ENCODE results near the gene ZNF543.
A peak's percentile ranks its signal among the peaks of the same experiment; 100 is the strongest.

ZNF543 gene

GRCh38 chr19:57348136-57348535 lies 27.9 kb downstream of the ZNF543 start:
- TF ChIP-seq, protein P1, sequence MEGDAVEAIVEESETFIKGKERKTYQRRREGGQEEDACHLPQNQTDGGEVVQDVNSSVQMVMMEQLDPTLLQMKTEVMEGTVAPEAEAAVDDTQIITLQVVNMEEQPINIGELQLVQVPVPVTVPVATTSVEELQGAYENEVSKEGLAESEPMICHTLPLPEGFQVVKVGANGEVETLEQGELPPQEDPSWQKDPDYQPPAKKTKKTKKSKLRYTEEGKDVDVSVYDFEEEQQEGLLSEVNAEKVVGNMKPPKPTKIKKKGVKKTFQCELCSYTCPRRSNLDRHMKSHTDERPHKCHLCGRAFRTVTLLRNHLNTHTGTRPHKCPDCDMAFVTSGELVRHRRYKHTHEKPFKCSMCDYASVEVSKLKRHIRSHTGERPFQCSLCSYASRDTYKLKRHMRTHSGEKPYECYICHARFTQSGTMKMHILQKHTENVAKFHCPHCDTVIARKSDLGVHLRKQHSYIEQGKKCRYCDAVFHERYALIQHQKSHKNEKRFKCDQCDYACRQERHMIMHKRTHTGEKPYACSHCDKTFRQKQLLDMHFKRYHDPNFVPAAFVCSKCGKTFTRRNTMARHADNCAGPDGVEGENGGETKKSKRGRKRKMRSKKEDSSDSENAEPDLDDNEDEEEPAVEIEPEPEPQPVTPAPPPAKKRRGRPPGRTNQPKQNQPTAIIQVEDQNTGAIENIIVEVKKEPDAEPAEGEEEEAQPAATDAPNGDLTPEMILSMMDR (IDR thresholded peaks at IDR 0.05; ENCODE audit: extremely low read depth, missing control alignments) = no peak

GRCh38 chr19:57350877-57351805 lies 30.9 kb downstream of the ZNF543 start, which contains the start of gene ZNF304:
Gene ZNF304, plus strand, starts transcription at chr19:57351271. Its CDS starts 394 bp downstream, at chr19:57351665.
- DNase-seq (ENCODE audit: low spot score) = peak; percentile 89
- TF ChIP-seq, protein P1 (IDR thresholded peaks at IDR 0.05; ENCODE audit: extremely low read depth, missing control alignments) = no peak

More at GRCh38 chr19:57348136-57348535, 27.9 kb downstream of the ZNF543 start:
- DNase-seq (ENCODE audit: low spot score) = no peak

GRCh38 chr19:57351867-57352266 lies 31.6 kb downstream of the ZNF543 start:
- DNase-seq (ENCODE audit: low spot score) = no peak
- TF ChIP-seq, protein P1 (IDR thresholded peaks at IDR 0.05; ENCODE audit: extremely low read depth, missing control alignments) = peak; percentile 3

GRCh38 chr19:57355916-57356315 lies 35.6 kb downstream of the ZNF543 start:
- DNase-seq (ENCODE audit: low spot score) = no peak
- TF ChIP-seq, protein P1 (IDR thresholded peaks at IDR 0.05; ENCODE audit: extremely low read depth, missing control alignments) = no peak

DNA sequence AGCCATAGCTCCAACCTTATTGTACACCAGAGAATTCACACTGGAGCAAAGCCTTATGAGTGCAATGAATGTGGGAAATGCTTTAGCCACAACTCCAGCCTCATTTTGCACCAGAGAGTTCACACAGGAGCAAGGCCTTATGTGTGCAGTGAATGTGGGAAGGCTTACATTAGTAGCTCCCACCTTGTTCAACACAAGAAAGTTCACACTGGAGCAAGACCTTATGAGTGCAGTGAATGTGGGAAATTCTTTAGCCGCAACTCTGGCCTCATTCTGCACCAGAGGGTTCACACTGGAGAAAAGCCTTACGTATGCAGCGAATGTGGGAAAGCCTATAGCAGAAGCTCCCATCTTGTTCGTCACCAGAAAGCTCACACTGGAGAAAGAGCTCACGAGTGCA lies 37.1 kb downstream of the ZNF543 start:
- TF ChIP-seq, protein P1 (IDR thresholded peaks at IDR 0.05; ENCODE audit: extremely low read depth, missing control alignments) = no peak
- no peak for DNase-seq (ENCODE audit: low spot score)

GRCh38 chr19:57359300-57359699 lies 39.0 kb downstream of the ZNF543 start:
- DNase-seq (ENCODE audit: low spot score) = no peak
- TF ChIP-seq, protein P1 (IDR thresholded peaks at IDR 0.05; ENCODE audit: extremely low read depth, missing control alignments) = no peak

DNA sequence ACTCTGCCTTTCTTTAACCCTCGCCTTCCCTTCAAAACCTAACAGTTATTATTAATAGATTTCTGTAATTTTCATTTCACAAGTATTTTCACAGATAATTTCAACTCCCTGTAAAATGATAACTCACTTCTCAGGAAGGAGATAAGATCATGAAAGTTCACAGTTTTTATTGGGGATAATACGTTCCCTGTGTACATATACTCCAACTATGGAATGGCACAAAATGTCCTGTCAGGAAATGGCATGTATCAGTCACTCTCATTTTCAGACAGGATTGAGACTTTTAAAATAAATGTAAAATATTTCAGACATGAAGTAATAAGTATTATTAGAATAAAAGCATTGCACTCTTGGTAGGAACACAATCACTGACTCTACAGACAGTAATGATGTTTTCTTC lies 42.1 kb downstream of the ZNF543 start:
- no peak for DNase-seq (ENCODE audit: low spot score)
- TF ChIP-seq, protein P1 (IDR thresholded peaks at IDR 0.05; ENCODE audit: extremely low read depth, missing control alignments) = no peak

Data from GM20000 (cell line).